OCI-LY7 (cell line): ENCODE results near the gene APOL1.

Source experiments
- CTCF ChIP-seq: fragments of 200-600 bp; sonication (generic); conservative IDR thresholded peaks from 2 replicates; pipeline ENCODE4 v1.5.1; 2014; ENCODE audit warnings: mild to moderate bottlenecking, antibody characterized with exemption, low read length, moderate library complexity, mixed read lengths
- EZH2phosphoT487 ChIP-seq: fragments of 200-600 bp; sonication (generic); IDR thresholded peaks from 2 replicates; pipeline ENCODE4 v1.6.1; 2018; ENCODE audit warnings: low read depth, borderline replicate concordance, mild to moderate bottlenecking, mixed run types, antibody characterized with exemption, low read length, moderate library complexity, mixed read lengths

GRCh38 chr22:36279219-36279666 is 26.3 kb downstream of the APOL1 start:
- TF ChIP-seq CTCF (no peak), EZH2phosphoT487 (no peak)
